Panc1 (cell line): ENCODE results near the gene PPP1R3F.

Experiments used
- POLR2AphosphoS5 ChIP-seq: IDR thresholded peaks from 2 replicates; pipeline ENCODE4 v1.6.1; 2012; ENCODE audit warnings: mild to moderate bottlenecking, low read depth, low read length, moderate library complexity
- TF ChIP-seq, protein P1 (sequence below): fragments of 450-650 bp; IDR thresholded peaks from 2 replicates; pipeline ENCODE4 v1.5.1; 2017; ENCODE audit warnings: mild to moderate bottlenecking
- TF ChIP-seq, protein P2 (sequence below), 2 experiments: IDR thresholded peaks; 2 replicates each; pipeline ENCODE4 v1.6.1; 2011 to 2012; ENCODE audit warnings: low read depth in 2 of 2, control low read depth in 1 of 2, low read length in 1 of 2, mild to moderate bottlenecking in 1 of 2, moderate library complexity in 1 of 2; ENCODE audit not compliant: insufficient read depth in 1 of 2

DNA sequence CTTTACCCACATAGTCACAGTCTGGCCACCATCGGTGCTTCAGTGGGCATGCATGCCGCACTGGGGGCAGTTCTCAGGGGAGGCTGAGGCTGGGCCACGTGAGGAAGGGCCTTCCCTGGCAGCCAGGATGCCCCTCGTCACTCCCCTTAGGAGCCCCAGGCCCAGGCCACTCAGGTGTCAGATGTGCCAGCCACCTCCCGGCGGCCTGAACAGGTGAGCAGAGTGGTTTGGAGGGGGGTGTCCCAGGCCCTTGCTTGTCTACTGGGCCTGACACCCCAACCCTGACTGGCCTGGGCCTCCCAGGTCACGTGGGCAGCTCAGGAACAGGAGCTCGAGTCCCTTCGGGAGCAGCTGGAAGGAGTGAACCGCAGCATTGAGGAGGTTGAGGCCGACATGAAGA lies 22.2 kb upstream of the PPP1R3F start:
- TF ChIP-seq, protein P1, sequence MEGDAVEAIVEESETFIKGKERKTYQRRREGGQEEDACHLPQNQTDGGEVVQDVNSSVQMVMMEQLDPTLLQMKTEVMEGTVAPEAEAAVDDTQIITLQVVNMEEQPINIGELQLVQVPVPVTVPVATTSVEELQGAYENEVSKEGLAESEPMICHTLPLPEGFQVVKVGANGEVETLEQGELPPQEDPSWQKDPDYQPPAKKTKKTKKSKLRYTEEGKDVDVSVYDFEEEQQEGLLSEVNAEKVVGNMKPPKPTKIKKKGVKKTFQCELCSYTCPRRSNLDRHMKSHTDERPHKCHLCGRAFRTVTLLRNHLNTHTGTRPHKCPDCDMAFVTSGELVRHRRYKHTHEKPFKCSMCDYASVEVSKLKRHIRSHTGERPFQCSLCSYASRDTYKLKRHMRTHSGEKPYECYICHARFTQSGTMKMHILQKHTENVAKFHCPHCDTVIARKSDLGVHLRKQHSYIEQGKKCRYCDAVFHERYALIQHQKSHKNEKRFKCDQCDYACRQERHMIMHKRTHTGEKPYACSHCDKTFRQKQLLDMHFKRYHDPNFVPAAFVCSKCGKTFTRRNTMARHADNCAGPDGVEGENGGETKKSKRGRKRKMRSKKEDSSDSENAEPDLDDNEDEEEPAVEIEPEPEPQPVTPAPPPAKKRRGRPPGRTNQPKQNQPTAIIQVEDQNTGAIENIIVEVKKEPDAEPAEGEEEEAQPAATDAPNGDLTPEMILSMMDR, result no peak
- no peak for TF ChIP-seq POLR2AphosphoS5
- TF ChIP-seq, protein P2, sequence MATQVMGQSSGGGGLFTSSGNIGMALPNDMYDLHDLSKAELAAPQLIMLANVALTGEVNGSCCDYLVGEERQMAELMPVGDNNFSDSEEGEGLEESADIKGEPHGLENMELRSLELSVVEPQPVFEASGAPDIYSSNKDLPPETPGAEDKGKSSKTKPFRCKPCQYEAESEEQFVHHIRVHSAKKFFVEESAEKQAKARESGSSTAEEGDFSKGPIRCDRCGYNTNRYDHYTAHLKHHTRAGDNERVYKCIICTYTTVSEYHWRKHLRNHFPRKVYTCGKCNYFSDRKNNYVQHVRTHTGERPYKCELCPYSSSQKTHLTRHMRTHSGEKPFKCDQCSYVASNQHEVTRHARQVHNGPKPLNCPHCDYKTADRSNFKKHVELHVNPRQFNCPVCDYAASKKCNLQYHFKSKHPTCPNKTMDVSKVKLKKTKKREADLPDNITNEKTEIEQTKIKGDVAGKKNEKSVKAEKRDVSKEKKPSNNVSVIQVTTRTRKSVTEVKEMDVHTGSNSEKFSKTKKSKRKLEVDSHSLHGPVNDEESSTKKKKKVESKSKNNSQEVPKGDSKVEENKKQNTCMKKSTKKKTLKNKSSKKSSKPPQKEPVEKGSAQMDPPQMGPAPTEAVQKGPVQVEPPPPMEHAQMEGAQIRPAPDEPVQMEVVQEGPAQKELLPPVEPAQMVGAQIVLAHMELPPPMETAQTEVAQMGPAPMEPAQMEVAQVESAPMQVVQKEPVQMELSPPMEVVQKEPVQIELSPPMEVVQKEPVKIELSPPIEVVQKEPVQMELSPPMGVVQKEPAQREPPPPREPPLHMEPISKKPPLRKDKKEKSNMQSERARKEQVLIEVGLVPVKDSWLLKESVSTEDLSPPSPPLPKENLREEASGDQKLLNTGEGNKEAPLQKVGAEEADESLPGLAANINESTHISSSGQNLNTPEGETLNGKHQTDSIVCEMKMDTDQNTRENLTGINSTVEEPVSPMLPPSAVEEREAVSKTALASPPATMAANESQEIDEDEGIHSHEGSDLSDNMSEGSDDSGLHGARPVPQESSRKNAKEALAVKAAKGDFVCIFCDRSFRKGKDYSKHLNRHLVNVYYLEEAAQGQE (IDR thresholded peaks at IDR 0.05; ENCODE audit: insufficient read depth in 1 of 2, low read depth in 2 of 2, low read length in 1 of 2), result no peak
